Vagina (tissue), 2 donors: ENCODE results near the gene INHBC.

ENCODE experiments used
- CTCF ChIP-seq, 3 experiments: fragments of 450-650 bp in 2 of 3; fragments of 200-600 bp in 1 of 3; sonication (generic) in 1 of 3; IDR thresholded peaks; one replicate each; pipeline ENCODE4 v1.5.1; 2017 to 2019; ENCODE audit warnings: antibody characterized with exemption in 3 of 3, mild to moderate bottlenecking in 2 of 3, moderate library complexity in 2 of 3
- POLR2AphosphoS5 ChIP-seq, 2 donors: sonication (generic); formaldehyde crosslinking; IDR thresholded peaks; one replicate each; pipeline ENCODE4 v1.9.0; 2017; ENCODE audit warnings: antibody characterized with exemption in 2 of 2, mild to moderate bottlenecking in 2 of 2, low read depth in 1 of 2; ENCODE audit not compliant: insufficient read depth in 1 of 2

GRCh38 chr12:57451233-57451778, 16.7 kb downstream of the INHBC start:
- TF ChIP-seq POLR2AphosphoS5 (IDR thresholded peaks at IDR 0.05; ENCODE audit: insufficient read depth in 1 of 2, low read depth in 1 of 2) (no peak), CTCF (IDR thresholded peaks at IDR 0.05) (no peak)
